22Rv1 (cell line): ENCODE results near the gene ABHD17C.

Experiments
- ZFX ChIP-seq: fragments of 450-650 bp; IDR thresholded peaks from 2 replicates; pipeline ENCODE4 v1.6.1; 2017; ENCODE audit warnings: antibody characterized with exemption, borderline replicate concordance
- TF ChIP-seq, protein P1 (sequence below): fragments of 450-650 bp; IDR thresholded peaks from 2 replicates; pipeline ENCODE4 v1.5.1; 2017; ENCODE audit warnings: mild to moderate bottlenecking

- TF ChIP-seq, protein P1, sequence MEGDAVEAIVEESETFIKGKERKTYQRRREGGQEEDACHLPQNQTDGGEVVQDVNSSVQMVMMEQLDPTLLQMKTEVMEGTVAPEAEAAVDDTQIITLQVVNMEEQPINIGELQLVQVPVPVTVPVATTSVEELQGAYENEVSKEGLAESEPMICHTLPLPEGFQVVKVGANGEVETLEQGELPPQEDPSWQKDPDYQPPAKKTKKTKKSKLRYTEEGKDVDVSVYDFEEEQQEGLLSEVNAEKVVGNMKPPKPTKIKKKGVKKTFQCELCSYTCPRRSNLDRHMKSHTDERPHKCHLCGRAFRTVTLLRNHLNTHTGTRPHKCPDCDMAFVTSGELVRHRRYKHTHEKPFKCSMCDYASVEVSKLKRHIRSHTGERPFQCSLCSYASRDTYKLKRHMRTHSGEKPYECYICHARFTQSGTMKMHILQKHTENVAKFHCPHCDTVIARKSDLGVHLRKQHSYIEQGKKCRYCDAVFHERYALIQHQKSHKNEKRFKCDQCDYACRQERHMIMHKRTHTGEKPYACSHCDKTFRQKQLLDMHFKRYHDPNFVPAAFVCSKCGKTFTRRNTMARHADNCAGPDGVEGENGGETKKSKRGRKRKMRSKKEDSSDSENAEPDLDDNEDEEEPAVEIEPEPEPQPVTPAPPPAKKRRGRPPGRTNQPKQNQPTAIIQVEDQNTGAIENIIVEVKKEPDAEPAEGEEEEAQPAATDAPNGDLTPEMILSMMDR: no peak
- TF ChIP-seq ZFX: no peak
Observed at GRCh38 chr15:80773122-80773551, 78.0 kb downstream of the ABHD17C start.
